ENCODE measurements around the gene KDM2B.

- TF ChIP-seq EZH2phosphoT487 (IDR thresholded peaks at IDR 0.05; ENCODE audit: borderline replicate concordance, low read length) (no peak), CTCF (IDR thresholded peaks at IDR 0.05; ENCODE audit: low read depth, low read length, poor library complexity, severe bottlenecking) (no peak)
Observed at GRCh38 chr12:121534495-121535148, 46.2 kb downstream of the KDM2B start.

Data from DOHH2 (cell line).